B cell (primary cell): ENCODE measurements around the gene AHDC1. TPM values are rescaled to one million over a fixed set of nuclear protein-coding genes. Genes with fewer than 3 reads are reported as not detected.

Experiments used
- ATAC-seq: fragments of 200-7000 bp; cut with Tn5 transposase; one replicate; pipeline ENCODE4 v1.10.0; 2021; ENCODE audit warnings: low read depth, mild to moderate bottlenecking, moderate number of reproducible peaks, moderate library complexity
- CTCF ChIA-PET: fragments of 350-600 bp; sonication (Branson Sonifier 250); formaldehyde crosslinking; loops from one replicate; lab custom pipeline; 2021; ENCODE audit warnings: antibody characterized with exemption, inconsistent platforms; lab: Charles Lee
- POLR2A ChIA-PET: fragments of 350-600 bp; sonication (Branson Sonifier 250); formaldehyde crosslinking; loops from one replicate; lab custom pipeline; 2021; ENCODE audit warnings: antibody characterized with exemption; lab: Charles Lee
- DNase-seq: peaks from one replicate; pipeline ENCODE4 v3.0.0; 2013
- H2AFZ ChIP-seq: 2 replicates; pipeline ENCODE4 v1.6.1; 2012; ENCODE audit warnings: mild to moderate bottlenecking, low read depth, low read length; ENCODE audit not compliant: insufficient read depth, poor library complexity, severe bottlenecking
- H3K27ac ChIP-seq, 2 donors: 1 replicate in 1 of 2; 2 replicates in 1 of 2; pipeline ENCODE4 v1.5.1; 2012 to 2013; ENCODE audit warnings: low read length in 2 of 2, mild to moderate bottlenecking in 2 of 2, moderate library complexity in 1 of 2
- H3K27me3 ChIP-seq, 4 experiments: fragments of 200-600 bp in 1 of 4; sonication (generic) in 1 of 4; replicated peaks in 1 of 4; 1 replicate in 2 of 4; 2 replicates in 2 of 4; pipeline versions ENCODE4 v1.6.1 to v1.7.0; 2013 to 2016; ENCODE audit warnings: low read length in 3 of 4, mild to moderate bottlenecking in 2 of 4, mixed read lengths in 1 of 4, moderate library complexity in 1 of 4; ENCODE audit not compliant: insufficient read depth in 4 of 4, control insufficient read depth in 3 of 4; ENCODE audit errors: control extremely low read depth in 1 of 4
- H3K36me3 ChIP-seq, 2 experiments: replicated peaks in 1 of 2; 1 replicate in 1 of 2; 2 replicates in 1 of 2; pipeline versions ENCODE4 v1.6.1 to v1.7.1; 2013; ENCODE audit warnings: low read length in 1 of 2; ENCODE audit not compliant: insufficient read depth in 2 of 2, control insufficient read depth in 1 of 2; ENCODE audit errors: control extremely low read depth in 1 of 2, extremely low read depth in 1 of 2
- H3K4me1 ChIP-seq, 2 donors: fragments of 200-600 bp in 1 of 2; sonication (generic) in 1 of 2; 1 replicate in 1 of 2; 2 replicates in 1 of 2; pipeline versions ENCODE4 v1.5.1 to v1.6.1; 2013 to 2017; ENCODE audit warnings: low read length in 2 of 2; ENCODE audit not compliant: control insufficient read depth in 2 of 2, insufficient read depth in 2 of 2
- H3K4me2 ChIP-seq: replicated peaks from 2 replicates; pipeline ENCODE3; 2012; ENCODE audit warnings: mild to moderate bottlenecking, low read depth, low read length; ENCODE audit not compliant: poor library complexity, severe bottlenecking
- H3K4me3 ChIP-seq, 5 experiments: fragments of 200-600 bp in 1 of 5; sonication (generic) in 1 of 5; 1 replicate in 3 of 5; 2 replicates in 2 of 5; pipeline versions ENCODE4 v1.5.1 to v1.7.0; 2011 to 2016; ENCODE audit warnings: low read length in 4 of 5, mild to moderate bottlenecking in 4 of 5, low read depth in 2 of 5, control low read depth in 1 of 5, moderate library complexity in 1 of 5; ENCODE audit not compliant: insufficient read depth in 1 of 5; ENCODE audit errors: control extremely low read depth in 1 of 5, extremely low read depth in 1 of 5
- H3K79me2 ChIP-seq: fragments of 200-600 bp; sonication (generic); one replicate; pipeline ENCODE4 v1.6.0; 2016; ENCODE audit warnings: low read length; ENCODE audit not compliant: control insufficient read depth, insufficient read depth
- H3K9ac ChIP-seq: fragments of 200-600 bp; sonication (generic); 2 replicates; pipeline ENCODE4 v1.6.1; 2017; ENCODE audit warnings: mild to moderate bottlenecking, low read length, moderate library complexity
- H3K9me3 ChIP-seq, 3 donors: one replicate each; pipeline versions ENCODE4 v1.6.1 to v1.7.1; 2013; ENCODE audit warnings: low read length in 2 of 3; ENCODE audit not compliant: control insufficient read depth in 2 of 3, insufficient read depth in 1 of 3; ENCODE audit errors: control extremely low read depth in 1 of 3
- H4K20me1 ChIP-seq: 2 replicates; pipeline ENCODE4 v1.6.0; 2012; ENCODE audit warnings: mild to moderate bottlenecking, low read length; ENCODE audit not compliant: insufficient read depth, control insufficient read depth, poor library complexity, severe bottlenecking
- H3K27ac Mint-ChIP-seq: one replicate; pipeline ENCODE4 v1.8.0; 2021; ENCODE audit warnings: mixed read lengths
- H3K27me3 Mint-ChIP-seq: one replicate; pipeline ENCODE4 v1.8.0; 2021; ENCODE audit warnings: mixed read lengths
- H3K4me1 Mint-ChIP-seq: one replicate; pipeline ENCODE4 v1.8.0; 2021; ENCODE audit warnings: mixed read lengths
- H3K4me3 Mint-ChIP-seq: one replicate; pipeline ENCODE4 v1.8.0; 2021; ENCODE audit warnings: mixed read lengths
- H3K9me3 Mint-ChIP-seq: one replicate; pipeline ENCODE4 v1.8.0; 2022; ENCODE audit warnings: mixed read lengths; ENCODE audit not compliant: insufficient read depth
- EZH2 ChIP-seq: IDR thresholded peaks from 2 replicates; pipeline ENCODE4 v1.6.1; 2012; ENCODE audit warnings: borderline replicate concordance, low read depth, mild to moderate bottlenecking, moderate library complexity, low read length; ENCODE audit not compliant: insufficient read depth, poor library complexity, severe bottlenecking
- WGBS: methylation state at CpG from one replicate; pipeline ENCODE4 v1.1.5; 2013; ENCODE audit warnings: missing lambda C conversion rate; ENCODE audit not compliant: insufficient coverage; 5-methylcytosine and 5-hydroxymethylcytosine counted together
- intact Hi-C: fragments of 100-400 bp; cut with micrococcal nuclease; formaldehyde crosslinking; loops from one replicate; pipeline ENCODE4 v1.10.0; 2022
- polyA plus RNA-seq: library from polyadenylated mRNA; depleted of rRNA; stranded (reverse); fragments of >200 nt; gene quantifications from 2 replicates; pipeline ENCODE4 v1.2.3, GENCODE V29; 2012
- total RNA-seq, 2 donors: library from RNA; stranded (reverse); fragments of 120-200 nt in 1 of 2; gene quantifications; 1 replicate in 1 of 2; 2 replicates in 1 of 2; pipeline versions ENCODE4 v1.2.3 to v1.2.4, GENCODE V29; 2013 to 2022
- TF ChIP-seq, protein P1 (sequence below): fragments of 200-600 bp; IDR thresholded peaks from one replicate; pipeline ENCODE4 v1.8.0; 2022; ENCODE audit warnings: antibody characterized with exemption, mild to moderate bottlenecking

AHDC1 gene
- total and polyA plus RNA-seq, 2 donors (not counting 1 experiment from before 2014, with no cell fraction given) = 6.2 to 32.0 TPM

DNA sequence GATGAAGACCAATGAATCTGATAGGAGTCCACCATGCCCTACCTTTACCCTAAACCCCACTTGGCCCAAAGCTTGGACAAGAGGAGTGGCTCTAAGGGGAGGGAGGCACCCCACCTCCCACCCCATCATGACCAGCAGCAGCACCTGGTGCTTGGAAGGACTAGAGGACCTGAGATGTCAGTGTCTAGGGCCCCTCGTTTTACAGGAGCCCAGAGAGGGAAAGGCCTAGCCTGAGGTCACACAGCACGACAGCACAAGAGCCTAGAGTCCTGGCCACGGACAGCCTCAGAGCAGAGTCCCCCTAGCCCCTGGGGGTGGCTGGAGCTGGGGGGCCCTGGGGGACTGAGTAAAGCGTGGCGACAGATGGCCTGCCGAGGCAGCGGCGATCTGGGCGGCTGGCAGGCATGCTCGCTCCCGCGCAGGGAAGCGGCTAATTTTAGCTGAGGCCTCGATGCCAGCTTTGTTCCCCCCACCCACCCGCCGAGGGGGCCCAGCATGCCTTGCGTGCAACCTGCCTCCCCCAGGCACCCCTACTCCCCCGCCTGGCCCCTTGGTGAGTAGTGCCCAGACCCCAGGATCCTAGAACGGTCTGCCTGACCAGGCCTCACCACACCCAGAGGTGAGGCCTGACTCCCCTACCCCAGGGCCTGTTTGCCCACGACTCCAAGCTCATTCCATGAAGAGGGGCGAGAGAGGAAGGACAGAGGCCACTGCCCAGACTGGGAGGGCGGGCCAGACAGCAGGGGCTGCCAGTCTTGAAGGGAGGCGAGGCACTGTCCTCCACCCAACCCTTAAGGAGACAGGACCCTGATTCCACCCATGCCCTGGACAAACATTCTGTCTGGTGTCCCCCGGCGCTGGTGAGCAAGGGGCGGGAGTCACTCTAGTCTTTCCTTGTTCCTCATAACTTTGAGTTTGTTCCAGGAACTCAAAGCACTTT, 39.0 kb downstream of the AHDC1 start:
- WGBS = 91% methylated on average over 22 of the region's 26 CpGs
- Histone ChIP-seq H3K4me1 (peaks cover 26 to 40% of the 10 kb centered on the region in 2 donors), H4K20me1 (peaks cover 43% of the 10 kb centered on the region), H3K9me3 (no peaks in the 10 kb centered on the region), H2AFZ (no peak overlapping the region), H3K36me3 (no peaks in the 10 kb centered on the region), H3K9ac (no peak overlapping the region), H3K79me2 (peaks cover 66% of the 10 kb centered on the region), H3K27me3 (no peaks in the 10 kb centered on the region), H3K27ac (no peak overlapping the region), H3K4me2 (no peak overlapping the region), H3K4me3 (no peak overlapping the region)
- ChIA-PET POLR2A (no interaction called here), CTCF (interaction anchor here (0.8 to 2.0 kb wide), 6 partner anchors 9 to 170 kb away, joined by 3 to 8 read pairs (median 4); no protein-coding TSS in a partner anchor)
- ATAC-seq (no peak), DNase-seq (no peak)
- Mint-ChIP-seq H3K27me3 (no peaks in the 10 kb centered on the region), H3K4me1 (peaks cover 50% of the 10 kb centered on the region), H3K27ac (no peak overlapping the region), H3K4me3 (no peak overlapping the region), H3K9me3 (no peaks in the 10 kb centered on the region)
- TF ChIP-seq, protein P1, sequence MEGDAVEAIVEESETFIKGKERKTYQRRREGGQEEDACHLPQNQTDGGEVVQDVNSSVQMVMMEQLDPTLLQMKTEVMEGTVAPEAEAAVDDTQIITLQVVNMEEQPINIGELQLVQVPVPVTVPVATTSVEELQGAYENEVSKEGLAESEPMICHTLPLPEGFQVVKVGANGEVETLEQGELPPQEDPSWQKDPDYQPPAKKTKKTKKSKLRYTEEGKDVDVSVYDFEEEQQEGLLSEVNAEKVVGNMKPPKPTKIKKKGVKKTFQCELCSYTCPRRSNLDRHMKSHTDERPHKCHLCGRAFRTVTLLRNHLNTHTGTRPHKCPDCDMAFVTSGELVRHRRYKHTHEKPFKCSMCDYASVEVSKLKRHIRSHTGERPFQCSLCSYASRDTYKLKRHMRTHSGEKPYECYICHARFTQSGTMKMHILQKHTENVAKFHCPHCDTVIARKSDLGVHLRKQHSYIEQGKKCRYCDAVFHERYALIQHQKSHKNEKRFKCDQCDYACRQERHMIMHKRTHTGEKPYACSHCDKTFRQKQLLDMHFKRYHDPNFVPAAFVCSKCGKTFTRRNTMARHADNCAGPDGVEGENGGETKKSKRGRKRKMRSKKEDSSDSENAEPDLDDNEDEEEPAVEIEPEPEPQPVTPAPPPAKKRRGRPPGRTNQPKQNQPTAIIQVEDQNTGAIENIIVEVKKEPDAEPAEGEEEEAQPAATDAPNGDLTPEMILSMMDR = no peak
- TF ChIP-seq EZH2 = no peak
- intact Hi-C loops = no loop called here
